ENCODE results near the gene TIMP1.

Gene TIMP1

DNA sequence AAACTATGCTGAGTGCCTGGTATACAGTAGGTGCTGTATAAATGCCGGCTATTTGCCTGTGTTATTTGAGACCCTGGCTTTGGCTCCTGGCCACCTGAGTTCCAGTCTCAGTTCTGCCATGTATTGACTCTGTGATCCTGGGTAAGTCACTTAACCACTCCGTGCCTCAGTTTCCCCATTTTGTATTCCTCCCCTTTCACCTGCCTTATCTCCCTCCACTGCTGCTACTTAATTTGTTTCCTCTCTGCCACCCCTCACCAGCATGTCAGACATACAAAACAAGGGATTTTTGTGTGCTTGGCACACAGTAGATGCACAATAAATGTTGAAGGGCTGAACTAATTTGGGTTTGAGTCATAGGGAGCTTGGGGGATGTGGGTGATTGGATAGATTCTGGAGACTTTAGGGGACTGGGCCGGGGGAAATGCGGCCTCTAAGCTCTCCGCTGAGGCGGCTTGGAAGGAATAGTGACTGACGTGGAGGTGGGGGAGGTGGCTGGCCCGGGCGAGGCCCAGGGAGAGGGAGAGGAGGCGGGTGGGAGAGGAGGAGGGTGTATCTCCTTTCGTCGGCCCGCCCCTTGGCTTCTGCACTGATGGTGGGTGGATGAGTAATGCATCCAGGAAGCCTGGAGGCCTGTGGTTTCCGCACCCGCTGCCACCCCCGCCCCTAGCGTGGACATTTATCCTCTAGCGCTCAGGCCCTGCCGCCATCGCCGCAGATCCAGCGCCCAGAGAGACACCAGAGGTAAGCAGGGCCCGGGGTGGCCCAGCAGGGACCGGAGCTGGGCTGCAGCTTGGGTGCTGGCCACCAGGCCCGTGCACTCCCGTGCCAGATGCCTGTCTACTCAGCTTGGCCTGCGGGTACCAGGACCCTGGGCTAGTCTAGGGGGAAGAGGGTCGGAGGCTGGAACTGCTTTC lies at the start of gene TIMP1:
Gene TIMP1 (plus strand): TSS at position 706 of the 917 bp plus-strand sequence. CDS start 980 bp downstream, outside the sequence.
- peak; percentile 95 for DNase-seq

DNA sequence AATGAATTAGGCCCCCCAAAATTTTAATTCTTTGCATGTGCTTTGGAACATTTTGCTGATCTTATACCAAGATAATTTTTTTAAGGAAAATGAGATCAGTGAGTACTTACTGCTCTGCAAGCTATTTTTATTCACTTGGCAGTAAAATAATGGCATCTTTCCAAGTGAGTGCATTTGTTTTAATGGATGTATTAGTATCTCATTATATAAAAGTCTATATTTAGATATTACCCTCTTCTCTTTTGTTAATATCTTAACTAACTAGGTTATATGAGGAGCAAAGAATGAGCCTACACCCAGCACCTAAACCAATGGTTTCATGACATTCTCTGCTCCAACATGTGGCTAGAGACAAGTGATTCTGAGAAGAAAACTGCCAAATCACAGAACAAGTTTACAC lies 42.4 kb upstream of the TIMP1 start:
- DNase-seq, result no peak

GRCh38 chrX:47540754-47541538 lies 41.3 kb upstream of the TIMP1 start:
- DNase-seq, result peak; percentile 93

- no peak for DNase-seq
Observed at GRCh38 chrX:47543496-47543895, 38.7 kb upstream of the TIMP1 start.

DNA sequence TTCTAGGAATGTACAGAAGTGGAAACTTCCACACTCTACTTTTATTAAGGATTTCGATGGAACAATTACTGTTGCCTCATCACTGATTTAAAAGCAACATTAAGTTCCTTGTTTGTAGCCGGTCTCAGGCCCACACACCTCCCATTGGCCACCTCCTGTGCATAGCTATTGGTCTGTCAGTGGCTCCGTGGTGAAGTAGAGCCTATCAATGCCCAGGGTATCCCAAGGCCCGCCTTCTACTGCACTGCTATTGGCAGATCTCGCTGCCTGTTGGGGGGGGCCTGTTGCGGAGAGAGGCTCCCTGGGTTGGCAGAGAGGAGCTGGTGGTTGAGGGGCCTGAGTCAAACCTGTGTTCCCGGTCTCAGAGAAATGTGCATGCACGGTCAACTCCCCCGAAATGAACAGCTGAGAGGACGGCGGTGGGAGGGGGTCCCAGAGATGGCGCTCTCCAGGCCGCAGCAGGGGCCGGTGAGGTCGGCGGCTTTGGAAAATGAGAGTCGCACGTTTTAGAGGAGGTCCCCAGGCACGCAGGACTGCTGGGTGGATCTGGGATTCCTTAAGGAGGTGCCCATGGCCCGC lies 26.1 kb upstream of the TIMP1 start:
- peak; percentile 94 for DNase-seq

GRCh38 chrX:47558436-47558835 lies 23.8 kb upstream of the TIMP1 start:
- DNase-seq, result no peak

- DNase-seq, result no peak
Observed at GRCh38 chrX:47560179-47560933, 21.9 kb upstream of the TIMP1 start.

DNA sequence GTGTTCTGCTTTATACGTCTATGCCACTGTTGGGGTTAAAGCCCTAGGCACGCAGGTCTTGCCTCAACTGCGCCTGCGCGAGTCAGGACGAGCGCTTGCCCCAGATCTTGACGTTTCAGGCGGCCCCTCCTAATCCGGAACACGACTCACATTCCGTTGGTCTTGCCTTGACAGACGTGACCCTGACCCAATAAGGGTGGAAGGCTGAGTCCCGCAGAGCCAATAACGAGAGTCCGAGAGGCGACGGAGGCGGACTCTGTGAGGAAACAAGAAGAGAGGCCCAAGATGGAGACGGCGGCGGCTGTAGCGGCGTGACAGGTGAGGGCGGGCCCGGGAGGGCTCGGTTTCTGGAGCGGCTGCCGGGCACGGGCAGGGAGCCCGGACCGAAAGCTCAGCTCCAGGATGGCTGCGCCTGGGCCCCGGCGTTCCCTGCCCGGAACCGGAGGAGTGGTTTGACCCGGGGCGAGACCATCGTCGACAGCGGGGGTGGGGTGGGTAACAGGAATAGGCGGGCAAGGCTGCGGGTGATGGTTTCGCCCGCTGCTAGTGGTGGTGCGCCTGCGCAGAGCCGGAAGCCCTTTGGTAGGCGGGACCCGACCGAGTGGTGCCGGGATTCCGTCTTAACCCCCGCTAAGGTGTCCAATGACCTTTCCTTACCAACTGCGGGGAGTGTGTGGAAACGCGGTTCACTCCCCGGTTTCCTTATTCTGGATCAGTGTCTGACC lies 21.1 kb upstream of the TIMP1 start, which contains the start of gene ARAF:
Gene ARAF (plus strand): TSS at position 272 of the 725 bp plus-strand sequence. CDS start 1,763 bp downstream, outside the sequence.
- DNase-seq, result peak; percentile 99

- DNase-seq, result no peak
Observed at GRCh38 chrX:47561659-47562151, 20.5 kb upstream of the TIMP1 start.

- no peak for DNase-seq
Observed at GRCh38 chrX:47562615-47563243, 19.5 kb upstream of the TIMP1 start.

DNA sequence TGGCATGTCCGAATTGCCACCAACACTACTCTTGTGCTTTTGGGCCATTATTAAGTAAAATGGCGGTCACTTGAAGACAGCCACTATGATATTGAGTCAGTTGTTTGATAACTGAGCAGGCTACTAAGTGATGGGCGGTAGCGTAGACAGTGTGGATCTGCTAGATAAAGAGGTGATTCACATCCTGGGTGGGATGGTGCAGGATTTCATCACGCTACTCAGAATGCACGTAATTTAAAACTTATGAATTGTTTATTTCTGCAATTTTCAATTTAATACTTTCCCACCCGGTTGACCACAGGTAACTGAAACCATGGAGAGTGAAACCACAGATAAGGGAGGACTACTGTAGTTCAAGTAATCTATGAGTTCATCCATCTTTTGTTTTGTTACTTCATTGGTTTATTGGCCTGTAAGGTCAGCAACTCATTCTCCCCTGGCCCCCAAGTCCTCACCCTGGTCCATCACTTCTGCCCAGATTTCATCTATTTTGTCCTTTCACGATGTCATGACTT lies 18.4 kb upstream of the TIMP1 start:
- no peak for DNase-seq

- no peak for DNase-seq
Observed at GRCh38 chrX:47564438-47565085, 17.7 kb upstream of the TIMP1 start.

DNA sequence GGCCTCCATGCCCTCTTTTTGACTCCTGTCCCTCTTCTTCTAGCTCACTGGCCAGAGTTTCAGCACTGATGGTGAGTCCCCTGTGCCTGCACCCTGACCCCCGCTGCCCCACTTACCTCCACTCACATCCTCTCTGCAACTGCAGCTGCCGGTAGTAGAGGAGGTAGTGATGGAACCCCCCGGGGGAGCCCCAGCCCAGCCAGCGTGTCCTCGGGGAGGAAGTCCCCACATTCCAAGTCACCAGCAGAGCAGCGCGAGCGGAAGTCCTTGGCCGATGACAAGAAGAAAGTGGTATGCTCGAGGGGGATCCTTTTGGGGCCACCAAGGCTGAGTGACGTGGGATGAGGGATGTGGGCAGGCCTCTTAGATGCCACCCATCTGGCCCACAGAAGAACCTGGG lies 15.4 kb upstream of the TIMP1 start:
- no peak for DNase-seq

DNA sequence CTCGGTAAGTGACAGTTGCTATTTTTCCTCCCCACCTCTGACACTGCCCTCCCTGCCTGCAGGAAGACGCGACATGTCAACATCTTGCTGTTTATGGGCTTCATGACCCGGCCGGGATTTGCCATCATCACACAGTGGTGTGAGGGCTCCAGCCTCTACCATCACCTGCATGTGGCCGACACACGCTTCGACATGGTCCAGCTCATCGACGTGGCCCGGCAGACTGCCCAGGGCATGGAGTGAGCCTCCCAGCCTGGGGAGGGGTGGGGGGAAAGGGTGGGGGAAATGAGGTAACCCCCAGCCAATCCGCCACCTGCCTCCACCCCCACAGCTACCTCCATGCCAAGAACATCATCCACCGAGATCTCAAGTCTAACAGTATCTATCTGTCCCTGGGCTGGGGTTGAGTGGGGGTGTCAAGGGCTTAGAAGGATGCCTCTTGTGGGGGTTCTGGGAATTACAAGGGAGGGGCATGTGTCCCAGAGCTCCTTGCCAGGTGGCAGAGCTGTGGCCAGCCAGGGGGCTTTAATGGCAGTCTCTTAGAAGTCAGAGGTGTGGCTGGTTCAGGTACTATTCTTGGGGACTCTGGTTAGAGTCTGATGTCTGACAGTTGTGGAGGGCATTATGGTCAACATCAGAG lies 13.5 kb upstream of the TIMP1 start:
- DNase-seq, result no peak

DNA sequence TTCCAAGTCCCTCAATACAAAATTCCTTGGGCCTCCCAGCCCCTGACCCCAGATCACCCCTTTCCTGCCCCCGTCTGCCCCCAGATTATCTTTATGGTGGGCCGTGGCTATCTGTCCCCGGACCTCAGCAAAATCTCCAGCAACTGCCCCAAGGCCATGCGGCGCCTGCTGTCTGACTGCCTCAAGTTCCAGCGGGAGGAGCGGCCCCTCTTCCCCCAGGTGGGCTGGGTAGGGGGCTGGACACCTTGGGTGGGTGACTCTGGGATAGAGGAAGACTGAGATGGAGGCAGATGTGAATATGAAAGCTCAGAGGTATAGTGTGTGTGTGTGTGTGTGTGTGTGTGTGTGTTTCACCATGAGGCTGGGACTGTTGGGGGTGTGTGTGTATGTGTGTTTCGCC lies 11.4 kb upstream of the TIMP1 start:
- no peak for DNase-seq

- no peak for DNase-seq
Observed at GRCh38 chrX:47571215-47571614, 11.0 kb upstream of the TIMP1 start.

DNA sequence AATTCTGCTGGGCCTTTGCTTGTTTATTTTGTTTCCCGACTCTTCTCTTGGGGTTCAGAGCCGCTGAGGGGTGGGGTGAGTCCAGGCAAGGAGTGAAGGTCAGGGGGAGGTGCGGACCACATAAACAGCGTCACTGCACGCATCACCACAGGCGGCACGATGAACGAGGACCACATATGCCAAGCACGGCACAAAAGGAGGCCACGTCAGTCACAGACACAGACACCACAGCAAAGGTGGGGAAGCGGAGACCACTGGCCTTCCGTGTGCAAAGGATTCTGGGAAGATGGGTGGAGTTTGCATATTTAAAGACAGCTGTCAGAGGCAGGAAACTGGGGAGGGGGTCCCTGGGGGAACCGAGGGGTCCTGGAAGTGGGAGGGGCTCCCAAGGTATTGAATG lies 10.3 kb upstream of the TIMP1 start:
- DNase-seq, result no peak

- no peak for DNase-seq
Observed at GRCh38 chrX:47572773-47573340, 9.4 kb upstream of the TIMP1 start.

DNA sequence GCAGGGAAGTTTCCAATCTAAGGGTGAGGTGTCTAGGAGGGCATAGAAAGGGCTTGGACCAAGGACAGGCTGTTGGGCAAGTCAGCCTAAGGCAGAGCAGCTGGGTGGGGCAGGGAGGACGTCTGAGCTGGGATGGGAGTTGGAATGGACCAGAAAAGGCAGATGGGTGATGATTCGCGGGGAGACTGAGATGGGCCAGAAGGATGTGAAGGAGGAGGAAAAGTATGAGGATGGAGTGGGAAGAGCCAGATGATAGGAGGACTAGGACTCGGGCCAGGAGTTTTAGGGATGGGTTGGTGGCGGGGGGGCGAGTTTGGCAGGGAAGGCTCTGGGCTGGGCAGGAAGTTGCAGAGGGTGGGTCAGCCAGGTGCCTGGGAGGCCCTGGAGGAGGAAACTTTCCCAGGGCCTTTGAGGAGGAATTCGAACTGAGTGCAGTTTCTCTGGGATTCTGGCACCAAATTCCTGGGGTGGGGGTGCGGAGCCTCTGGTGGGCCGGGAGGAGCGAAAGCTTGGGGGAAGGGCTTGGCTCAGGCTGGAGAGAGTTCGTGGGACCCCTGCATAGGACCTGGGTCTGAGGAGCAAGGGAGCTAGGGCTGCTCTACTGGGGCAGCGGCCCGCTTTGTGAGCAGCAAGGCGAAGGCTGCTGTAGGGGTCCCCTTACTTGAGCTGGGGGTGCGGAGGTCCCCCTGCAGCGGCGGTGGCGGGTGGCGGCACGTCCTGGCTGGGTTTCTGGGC lies 8.7 kb upstream of the TIMP1 start:
- peak; percentile 78 for DNase-seq

All from femur (tissue), 1 donor.